Activated naive CD4-positive, alpha-beta T cell treated with Interleukin-2 at 50 U/mL for 16 hours (primary cell): ENCODE measurements around the gene AKAP8.
"Not testable (repeated sequence)": the region's sequence is repeated elsewhere in the genome, so short reads cannot be mapped to it uniquely, and the experiment has no call there.

Source experiments
- DNase-seq: peaks from one replicate; pipeline ENCODE4 v3.0.0-alpha.2; 2020

Gene AKAP8

GRCh38 chr19:15371786-15372380, 7.7 kb downstream of the AKAP8 start:
- no peak for DNase-seq

- no peak for DNase-seq
Measured at GRCh38 chr19:15371119-15371518, 8.5 kb downstream of the AKAP8 start.

DNA sequence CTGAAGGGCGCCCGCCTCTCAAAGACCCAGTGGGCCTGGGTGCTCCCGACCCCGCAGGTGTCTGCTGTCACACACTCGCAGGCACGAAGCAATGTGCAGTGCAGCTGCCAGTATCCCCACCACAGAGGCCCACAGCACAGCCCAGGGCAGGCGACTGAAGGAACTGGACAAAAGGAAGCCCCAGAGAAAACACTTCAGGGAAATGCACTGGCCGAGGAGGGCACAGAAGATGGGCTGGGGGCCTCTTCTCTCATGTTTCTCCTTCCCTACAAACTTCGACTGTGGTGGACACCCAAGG, 10.0 kb downstream of the AKAP8 start:
- DNase-seq: no peak

DNA sequence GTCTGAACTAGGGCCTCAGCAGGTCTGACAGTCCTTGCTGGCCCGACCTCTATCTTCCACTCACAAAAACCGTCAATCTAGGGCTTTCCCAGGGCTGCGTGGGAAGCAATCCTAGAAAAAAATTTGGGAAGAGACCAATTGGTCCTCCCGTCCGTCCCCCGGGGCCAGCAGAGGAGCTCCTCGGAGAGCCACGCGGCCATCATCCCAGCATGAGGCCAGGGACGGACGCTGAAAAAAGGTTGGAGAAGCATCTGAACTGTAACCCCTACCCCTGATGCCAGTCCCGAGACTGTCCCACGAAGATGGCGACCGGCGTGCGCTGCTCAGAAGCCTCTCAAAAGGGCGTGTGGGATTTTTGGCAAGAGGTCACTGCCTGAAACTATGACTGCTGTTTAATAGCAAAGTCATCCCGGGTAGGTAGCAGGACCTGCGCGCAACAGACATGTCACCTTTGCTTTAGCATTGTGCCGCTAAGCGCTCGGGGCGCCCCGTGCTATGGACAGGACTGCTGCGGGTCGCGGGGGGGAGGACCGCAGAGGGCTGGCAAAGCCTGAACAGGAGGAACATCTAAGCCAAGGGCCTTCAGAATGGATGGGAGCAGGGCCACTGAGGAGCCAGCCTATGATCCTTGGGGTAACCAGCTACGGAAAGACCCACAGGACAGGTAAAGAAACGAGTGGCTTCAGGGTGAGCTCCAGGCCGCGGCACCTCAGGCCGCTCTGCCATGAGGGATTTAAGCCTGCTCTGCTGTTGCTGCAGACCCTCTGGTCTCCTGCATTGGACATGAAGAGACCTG, 10.6 kb downstream of the AKAP8 start:
- DNase-seq: no peak

DNA sequence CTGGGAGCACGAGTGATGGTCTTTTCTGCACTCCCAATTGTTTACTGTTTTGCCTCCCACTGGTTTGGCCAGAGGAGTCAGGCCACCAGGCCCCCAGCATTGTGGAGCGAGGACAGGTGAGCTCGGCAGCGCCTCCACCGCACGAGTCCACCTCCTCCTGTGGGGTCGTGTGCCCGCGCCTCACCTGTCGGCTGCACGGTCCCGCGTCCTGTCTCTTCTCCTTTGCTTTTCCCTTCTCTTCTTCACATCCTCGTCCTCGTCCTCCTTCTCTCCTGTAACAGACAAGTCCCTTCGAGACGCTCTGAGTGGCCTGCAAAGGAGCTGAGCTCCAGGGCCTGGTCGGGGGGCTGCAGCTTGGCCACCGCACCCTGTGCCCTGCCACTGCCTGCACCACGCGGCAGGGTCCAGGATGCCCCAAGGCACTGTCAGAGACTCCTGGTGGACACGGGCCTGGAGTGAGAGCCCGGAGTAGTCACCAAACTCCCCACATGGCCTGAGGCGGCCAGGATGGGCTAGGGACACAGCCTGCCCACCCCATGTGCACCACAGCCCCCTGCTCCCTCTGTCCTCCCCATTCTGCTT, 11.4 kb downstream of the AKAP8 start:
- no peak for DNase-seq

- DNase-seq: no peak
Measured at GRCh38 chr19:15367439-15367838, 12.1 kb downstream of the AKAP8 start.

- no peak for DNase-seq
Measured at GRCh38 chr19:15365264-15365663, 14.3 kb downstream of the AKAP8 start.

DNA sequence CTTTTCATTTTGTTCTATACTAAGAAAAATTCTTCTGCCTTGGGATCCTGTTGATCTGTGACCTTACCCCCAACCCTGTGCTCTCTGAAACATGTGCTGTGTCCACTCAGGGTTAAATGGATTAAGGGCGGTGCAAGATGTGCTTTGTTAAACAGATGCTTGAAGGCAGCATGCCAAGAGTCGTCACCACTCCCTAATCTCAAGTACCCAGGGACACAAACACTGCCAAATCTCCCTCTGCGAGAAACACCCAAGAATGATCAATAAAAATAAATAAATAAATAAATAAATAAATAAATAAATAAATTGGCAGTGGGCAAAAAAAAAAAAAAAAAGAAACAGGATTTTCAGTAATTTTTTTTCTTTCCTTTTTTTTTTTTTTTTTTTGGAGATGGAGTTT, 15.8 kb downstream of the AKAP8 start:
- not testable (repeated sequence) for DNase-seq

- DNase-seq: not testable (repeated sequence)
Measured at GRCh38 chr19:15363048-15363447, 16.5 kb downstream of the AKAP8 start.

DNA sequence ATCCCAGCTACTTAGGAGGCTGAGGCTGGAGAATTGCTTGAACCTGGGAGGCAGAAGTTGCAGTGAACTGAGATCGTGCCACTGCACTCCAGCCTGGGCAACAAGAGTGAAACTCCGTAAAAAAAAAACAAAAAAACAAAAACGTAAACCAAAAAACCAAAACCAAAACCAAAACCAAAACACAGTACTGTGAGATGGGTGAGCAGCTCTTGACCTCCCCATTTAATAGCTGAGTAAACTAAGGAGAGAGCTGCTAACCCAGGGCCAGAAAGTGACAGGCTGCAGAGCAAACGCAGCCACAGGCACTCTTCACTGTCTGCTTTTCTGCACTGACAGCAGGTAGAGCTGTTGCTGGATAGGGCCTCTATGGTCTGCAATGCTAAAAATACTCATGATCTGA, 19.6 kb downstream of the AKAP8 start:
- not testable (repeated sequence) for DNase-seq

GRCh38 chr19:15358918-15359317, 20.7 kb downstream of the AKAP8 start:
- DNase-seq: no peak

DNA sequence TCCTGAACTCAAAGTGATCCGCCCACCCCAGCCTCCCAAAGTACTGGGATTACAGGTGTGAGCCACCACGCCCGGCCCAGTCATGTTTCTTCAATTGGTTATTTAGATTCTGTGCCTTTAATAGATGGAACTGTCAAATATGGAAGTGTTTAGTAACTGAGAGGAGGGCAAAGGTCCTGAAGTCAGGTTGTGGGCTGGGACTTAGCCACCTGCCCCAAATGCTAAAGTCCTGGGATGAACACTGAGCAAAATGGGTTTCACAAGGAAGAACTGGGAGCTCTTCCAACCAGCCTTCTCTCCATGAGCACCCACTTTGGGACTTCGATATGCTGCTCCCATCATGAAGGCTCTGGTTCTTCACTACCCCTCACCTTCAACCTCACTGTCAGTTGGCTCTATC, 21.7 kb downstream of the AKAP8 start:
- no peak for DNase-seq

- no peak for DNase-seq
Measured at GRCh38 chr19:15354566-15355296, 24.9 kb downstream of the AKAP8 start.

DNA sequence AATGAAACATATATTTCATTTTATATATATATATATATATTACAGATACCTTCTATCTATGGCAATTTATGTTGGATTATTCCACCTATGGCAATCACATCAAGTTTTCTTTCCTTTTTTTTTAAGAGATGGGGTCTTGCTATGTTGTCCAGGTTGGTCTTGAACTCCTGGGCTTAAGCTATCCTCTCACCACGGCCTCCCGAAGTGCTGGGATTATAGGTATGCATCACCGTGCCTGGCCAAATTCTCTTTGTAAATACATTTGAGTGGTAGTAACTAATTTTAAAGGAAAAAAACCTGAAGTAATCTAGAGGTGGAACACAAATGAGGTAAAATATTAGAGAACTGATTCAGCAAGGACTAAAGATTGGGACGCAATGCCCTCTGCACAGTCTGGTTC, 25.7 kb downstream of the AKAP8 start:
- no peak for DNase-seq

DNA sequence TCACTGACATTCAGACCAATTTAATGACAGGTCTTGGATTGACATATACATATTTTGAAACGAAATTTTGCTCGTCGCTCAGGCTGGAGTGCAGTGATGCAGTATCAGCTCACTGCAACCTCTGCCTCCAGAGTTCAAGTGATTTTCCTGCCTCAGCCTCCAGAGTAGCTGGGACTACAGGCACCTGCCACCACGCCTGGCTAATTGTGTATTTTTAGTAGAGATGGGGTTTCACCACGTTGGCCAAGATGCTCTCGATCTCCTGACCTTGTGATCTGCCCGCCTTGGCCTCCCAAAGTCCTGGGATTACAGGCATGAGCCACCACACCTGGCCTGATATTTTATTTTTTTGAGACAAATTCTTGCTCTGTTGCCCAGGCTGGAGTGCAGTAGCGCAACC, 27.1 kb downstream of the AKAP8 start:
- not testable (repeated sequence) for DNase-seq

DNA sequence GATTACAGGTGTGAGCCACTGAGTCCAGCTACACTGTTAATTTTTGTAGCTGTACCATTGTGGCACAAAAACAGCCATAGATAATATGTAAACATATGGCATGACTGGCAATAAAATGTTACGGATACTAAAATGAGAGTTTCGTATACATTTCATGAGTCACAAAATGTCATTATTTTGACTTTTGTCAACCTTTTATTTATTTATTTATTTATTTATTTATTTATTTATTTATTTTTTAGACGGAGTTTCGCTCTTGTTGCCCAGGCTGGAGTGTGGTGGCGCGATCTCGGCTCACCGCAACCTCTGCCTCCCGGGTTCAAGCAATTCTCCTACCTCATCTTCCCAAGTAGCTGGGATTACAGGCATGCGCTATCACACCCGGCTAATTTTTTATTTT, 38.3 kb downstream of the AKAP8 start:
- DNase-seq: not testable (repeated sequence)

- DNase-seq: no peak
Measured at GRCh38 chr19:15340086-15340485, 39.5 kb downstream of the AKAP8 start.

DNA sequence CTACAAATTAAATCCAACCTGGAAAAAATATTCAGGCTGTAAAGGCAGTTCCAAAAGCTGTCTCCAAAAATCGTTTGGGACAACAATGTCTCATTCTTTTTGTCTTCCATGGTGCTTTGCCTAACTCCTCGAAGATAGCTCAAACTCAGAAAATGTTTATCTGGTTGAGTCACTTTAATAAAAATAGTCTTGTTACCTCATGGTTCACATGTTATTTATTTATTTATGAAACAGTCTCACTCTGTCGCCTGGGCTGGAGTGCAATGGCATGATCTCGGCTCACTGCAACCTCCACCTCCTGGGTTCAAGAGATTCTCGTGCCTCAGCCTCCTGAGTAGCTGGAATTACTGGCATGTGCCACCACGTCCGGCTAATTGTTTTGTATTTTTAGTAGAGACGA, 42.4 kb downstream of the AKAP8 start:
- no peak for DNase-seq

DNA sequence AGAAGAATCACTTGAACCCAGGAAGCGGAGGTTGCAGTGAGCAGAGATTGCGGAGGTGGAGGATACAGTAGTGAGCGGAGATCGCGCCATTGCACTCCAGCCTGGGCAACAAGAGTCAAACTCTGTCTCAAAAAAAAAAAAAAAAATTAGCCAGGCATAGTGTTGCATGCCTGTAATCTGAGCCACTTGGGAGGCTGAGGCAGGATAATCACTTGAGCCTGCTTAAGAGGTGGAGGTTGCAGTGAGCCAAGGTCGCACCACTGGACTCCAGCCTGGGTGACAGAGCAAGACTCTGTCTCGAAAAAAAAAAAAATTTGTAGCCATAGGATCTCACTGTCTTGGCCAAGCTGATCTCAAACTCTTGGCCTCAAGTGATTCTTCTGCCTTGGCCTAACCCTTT, 43.6 kb downstream of the AKAP8 start:
- DNase-seq: not testable (repeated sequence)

DNA sequence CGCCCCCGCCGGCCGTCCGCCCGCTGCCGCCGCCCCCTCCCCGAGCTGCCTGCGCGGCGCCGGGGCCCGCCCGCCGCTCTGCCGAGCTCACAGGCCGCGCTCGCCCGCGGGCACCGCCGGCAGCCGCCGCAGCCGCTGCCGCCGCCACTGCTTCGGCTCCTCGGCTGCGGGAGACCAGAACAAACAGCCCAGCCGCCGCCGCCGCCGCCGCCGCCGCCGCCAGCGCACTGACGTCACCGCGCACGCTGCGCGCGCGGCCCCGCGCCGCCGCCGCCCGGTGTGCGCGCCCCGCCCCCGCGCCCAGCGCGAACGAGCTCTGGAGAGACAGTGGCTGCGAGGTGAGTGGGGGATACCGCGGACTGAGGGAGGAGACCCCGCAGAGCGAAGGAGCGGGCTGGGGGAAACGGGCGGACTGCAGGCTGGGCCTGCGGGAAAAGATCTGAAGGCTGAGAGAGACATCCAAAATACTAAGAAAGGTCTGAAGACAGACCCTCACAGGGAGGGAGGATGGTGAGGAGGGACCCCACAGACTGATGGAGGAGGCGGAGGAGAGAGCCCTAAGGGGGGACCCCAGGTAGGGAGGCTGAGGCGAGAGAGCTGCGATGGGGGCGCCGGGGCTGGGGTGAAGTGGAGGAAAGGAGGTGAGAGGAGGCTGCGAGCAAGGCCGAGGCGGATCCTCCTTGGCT, 47.1 kb downstream of the AKAP8 start, which contains the start of gene BRD4:
BRD4 (minus strand) TSS at position 229 of the 686 bp plus-strand sequence. CDS start 59,440 bp downstream, outside the sequence.
- DNase-seq: peak; percentile 81

DNA sequence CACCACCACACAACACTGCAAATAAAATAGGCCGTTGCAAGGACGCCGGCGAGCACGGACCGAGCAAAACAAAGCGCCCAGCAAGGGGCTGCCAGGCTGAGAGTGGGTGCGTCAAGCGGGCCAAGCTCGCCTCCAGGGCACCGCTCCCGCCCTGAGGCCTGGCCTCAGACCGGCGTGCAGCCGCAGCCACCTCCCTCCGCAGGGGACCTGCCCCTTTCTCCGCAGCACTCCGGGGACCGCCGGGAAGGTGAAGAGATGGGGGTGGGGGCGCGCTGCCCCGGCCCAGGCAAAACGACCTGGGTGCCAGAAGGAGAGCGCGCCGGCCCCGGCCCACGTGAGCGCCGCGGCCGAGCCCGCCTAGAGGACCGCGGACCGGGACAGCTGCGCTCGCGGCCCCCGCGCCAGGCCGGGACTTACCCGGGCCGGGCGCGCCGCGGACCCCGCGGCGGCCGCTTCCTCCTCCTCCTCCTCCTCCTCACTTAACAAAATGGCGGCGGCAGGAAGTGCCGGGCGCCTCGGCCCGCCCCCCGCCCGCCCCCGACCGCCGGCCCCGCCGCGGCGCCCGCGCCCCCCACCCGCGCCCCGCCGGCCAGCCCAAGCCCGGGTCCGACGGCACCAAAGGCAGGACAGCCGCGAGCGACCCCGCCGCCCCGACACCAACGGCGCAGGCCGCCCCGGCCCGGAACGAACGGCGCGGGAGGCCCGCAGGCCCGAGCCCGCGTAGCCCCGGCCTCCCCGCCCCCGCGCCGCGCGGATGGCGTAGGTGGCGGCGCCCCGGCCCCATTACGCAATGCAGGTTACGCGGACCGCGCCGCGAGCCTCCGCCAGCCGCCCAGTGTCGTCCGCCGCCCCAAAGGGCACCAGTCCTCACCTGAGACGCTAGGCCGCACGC, 47.9 kb downstream of the AKAP8 start:
- DNase-seq: peak; percentile 73
